Measurements from ENCODE around the gene ST6GALNAC6.

The ST6GALNAC6 gene

DNA sequence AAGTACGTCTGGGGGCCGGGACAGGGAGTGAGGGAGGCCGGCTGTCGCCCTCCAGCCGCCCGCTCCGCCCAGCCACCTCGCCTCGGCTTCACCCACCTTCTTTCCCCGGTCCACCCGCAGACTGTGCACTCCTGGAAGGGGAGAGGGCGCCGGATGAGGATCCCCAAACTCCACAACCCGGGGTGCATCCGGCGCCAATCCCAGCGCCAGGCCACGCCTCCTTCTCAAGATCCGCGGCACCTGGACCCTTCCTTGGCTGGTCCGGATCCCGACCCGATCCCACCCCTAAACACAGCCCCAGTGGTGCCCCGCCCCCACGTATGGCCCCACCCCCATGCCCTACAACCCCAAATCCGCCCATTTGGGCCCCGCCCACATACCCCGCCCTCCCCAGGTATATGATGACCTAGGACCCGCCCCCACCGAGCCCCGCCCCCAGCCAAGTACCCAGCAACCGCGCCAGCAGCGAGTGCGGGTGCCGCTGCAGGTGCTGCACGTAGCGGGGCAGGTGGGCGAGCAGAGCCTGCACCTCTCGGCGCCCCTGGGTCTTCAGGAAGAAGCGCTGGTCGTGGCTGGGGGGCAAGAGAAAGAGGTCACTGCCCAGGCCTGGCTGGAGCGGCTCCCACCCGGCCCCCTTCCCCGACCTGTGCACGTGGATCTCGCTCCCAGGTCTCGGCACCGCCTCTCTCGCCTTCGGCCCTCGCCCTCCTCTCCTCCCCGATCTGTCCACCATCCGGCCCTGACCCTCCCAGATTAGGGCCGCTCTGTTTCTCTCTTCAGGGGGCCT, 28.0 kb upstream of the ST6GALNAC6 start:
- H3K79me2 ChIP-seq (ENCODE audit: insufficient read depth, low read length), result no peaks in the 10 kb centered on the region
- H3F3A ChIP-seq (ENCODE audit: low read depth), result no peaks in the 10 kb centered on the region
- H3K9me3 ChIP-seq (ENCODE audit: insufficient read depth, low read depth, low read length), result no peaks in the 10 kb centered on the region
- no peaks in the 10 kb centered on the region for H3K4me1 ChIP-seq (ENCODE audit: insufficient read depth, low read length, poor library complexity, severe bottlenecking)
- no peaks in the 10 kb centered on the region for H3K27me3 ChIP-seq (ENCODE audit: insufficient read depth, low read length, poor library complexity, severe bottlenecking)
- no peak overlapping the region for H3K4me3 ChIP-seq (ENCODE audit: low read length, poor library complexity, severe bottlenecking)
- H2AFZ ChIP-seq (ENCODE audit: low read length), result no peak overlapping the region
- no peaks in the 10 kb centered on the region for H4K20me1 ChIP-seq (ENCODE audit: insufficient read depth, low read length, poor library complexity, severe bottlenecking)
- TF ChIP-seq EZH2phosphoT487 (IDR thresholded peaks at IDR 0.05; ENCODE audit: borderline replicate concordance), result no peak
- TF ChIP-seq, protein P1, sequence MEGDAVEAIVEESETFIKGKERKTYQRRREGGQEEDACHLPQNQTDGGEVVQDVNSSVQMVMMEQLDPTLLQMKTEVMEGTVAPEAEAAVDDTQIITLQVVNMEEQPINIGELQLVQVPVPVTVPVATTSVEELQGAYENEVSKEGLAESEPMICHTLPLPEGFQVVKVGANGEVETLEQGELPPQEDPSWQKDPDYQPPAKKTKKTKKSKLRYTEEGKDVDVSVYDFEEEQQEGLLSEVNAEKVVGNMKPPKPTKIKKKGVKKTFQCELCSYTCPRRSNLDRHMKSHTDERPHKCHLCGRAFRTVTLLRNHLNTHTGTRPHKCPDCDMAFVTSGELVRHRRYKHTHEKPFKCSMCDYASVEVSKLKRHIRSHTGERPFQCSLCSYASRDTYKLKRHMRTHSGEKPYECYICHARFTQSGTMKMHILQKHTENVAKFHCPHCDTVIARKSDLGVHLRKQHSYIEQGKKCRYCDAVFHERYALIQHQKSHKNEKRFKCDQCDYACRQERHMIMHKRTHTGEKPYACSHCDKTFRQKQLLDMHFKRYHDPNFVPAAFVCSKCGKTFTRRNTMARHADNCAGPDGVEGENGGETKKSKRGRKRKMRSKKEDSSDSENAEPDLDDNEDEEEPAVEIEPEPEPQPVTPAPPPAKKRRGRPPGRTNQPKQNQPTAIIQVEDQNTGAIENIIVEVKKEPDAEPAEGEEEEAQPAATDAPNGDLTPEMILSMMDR (conservative IDR thresholded peaks at IDR 0.05; ENCODE audit: low read length), result no peak
- H3K36me3 ChIP-seq (ENCODE audit: insufficient read depth, low read length), result no peaks in the 10 kb centered on the region
- no peak overlapping the region for H3K4me2 ChIP-seq (ENCODE audit: low read depth, low read length, poor library complexity, severe bottlenecking)
- no peaks in the 10 kb centered on the region for H3K9me2 ChIP-seq (replicated peaks; ENCODE audit: low read depth, low read length)
- H3K9ac ChIP-seq (ENCODE audit: low read depth, low read length, poor library complexity, severe bottlenecking), result no peak overlapping the region

DNA sequence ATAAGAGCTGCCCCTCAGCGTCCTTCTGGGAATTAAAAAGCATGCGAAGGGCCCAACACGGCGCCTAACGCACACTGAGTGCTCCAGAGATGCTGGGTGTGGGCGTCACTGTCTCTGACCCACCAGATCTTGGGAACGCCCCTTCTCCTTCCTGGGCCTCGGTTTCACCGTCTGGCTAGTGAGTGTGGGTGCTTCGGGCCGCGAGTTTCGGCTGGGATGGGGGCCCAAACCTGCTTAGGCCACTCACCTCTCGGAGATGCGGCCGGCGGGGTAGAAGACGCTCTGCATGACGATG, 27.4 kb upstream of the ST6GALNAC6 start:
- H3K4me2 ChIP-seq (ENCODE audit: low read depth, low read length, poor library complexity, severe bottlenecking), result no peak overlapping the region
- H4K20me1 ChIP-seq (ENCODE audit: insufficient read depth, low read length, poor library complexity, severe bottlenecking), result no peaks in the 10 kb centered on the region
- no peaks in the 10 kb centered on the region for H3K9me2 ChIP-seq (replicated peaks; ENCODE audit: low read depth, low read length)
- H3K9me3 ChIP-seq (ENCODE audit: insufficient read depth, low read depth, low read length), result no peaks in the 10 kb centered on the region
- no peak overlapping the region for H2AFZ ChIP-seq (ENCODE audit: low read length)
- no peaks in the 10 kb centered on the region for H3K36me3 ChIP-seq (ENCODE audit: insufficient read depth, low read length)
- no peaks in the 10 kb centered on the region for H3K4me1 ChIP-seq (ENCODE audit: insufficient read depth, low read length, poor library complexity, severe bottlenecking)
- no peaks in the 10 kb centered on the region for H3F3A ChIP-seq (ENCODE audit: low read depth)
- H3K27me3 ChIP-seq (ENCODE audit: insufficient read depth, low read length, poor library complexity, severe bottlenecking), result no peaks in the 10 kb centered on the region
- H3K79me2 ChIP-seq (ENCODE audit: insufficient read depth, low read length), result no peaks in the 10 kb centered on the region
- H3K9ac ChIP-seq (ENCODE audit: low read depth, low read length, poor library complexity, severe bottlenecking), result no peak overlapping the region
- TF ChIP-seq, protein P1 (conservative IDR thresholded peaks at IDR 0.05; ENCODE audit: low read length), result no peak
- TF ChIP-seq EZH2phosphoT487 (IDR thresholded peaks at IDR 0.05; ENCODE audit: borderline replicate concordance), result no peak
- H3K4me3 ChIP-seq (ENCODE audit: low read length, poor library complexity, severe bottlenecking), result no peak overlapping the region

DNA sequence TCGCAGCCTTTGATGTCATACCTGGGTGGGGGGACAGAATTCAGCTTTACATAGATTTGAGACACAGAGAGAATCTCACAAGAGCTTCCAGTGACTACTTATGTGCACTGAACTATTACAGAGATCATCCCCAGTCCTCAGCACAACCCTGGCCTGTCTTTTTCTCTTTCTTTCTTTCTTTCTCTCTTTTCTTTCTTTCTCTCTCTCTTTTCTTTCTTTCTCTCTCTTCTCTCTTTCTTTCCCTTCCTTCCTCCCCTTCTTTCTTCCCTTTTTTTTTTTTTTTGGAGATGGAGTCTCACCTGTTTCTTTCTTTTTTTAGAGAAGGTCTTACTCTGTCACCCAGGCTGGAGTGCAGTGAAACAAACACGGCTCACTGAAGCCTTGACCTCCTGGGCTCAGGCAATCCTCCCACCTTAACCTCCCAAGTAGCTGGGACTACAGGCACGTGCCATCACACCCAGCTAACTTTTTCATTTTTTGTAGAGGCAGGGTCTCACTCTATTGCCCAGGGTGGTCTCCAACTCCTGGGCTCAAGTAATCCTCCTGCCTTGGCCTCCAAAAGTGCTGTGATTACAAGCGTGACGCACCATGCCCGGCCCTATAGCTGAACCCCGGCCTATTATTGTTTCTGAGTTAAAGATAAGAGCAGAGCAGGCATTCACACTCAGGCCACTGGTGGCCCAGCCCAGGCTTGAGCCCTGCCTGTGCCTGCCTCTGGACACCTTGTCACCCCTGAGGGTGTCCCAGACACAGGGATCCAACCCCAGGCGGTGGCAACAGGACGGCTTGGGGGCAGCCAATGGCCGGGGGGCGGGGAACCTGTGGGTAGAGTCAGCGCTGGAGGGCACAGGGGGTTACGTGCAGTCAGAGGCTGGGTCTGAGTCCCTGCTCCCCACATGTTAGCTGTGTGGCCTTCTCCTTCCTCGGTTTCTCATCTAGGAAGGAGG, 26.8 kb upstream of the ST6GALNAC6 start:
- Histone ChIP-seq H3K9ac (ENCODE audit: low read depth, low read length, poor library complexity, severe bottlenecking) (no peak overlapping the region), H3K4me3 (ENCODE audit: low read length, poor library complexity, severe bottlenecking) (no peak overlapping the region), H3K27me3 (ENCODE audit: insufficient read depth, low read length, poor library complexity, severe bottlenecking) (no peaks in the 10 kb centered on the region), H3K9me3 (ENCODE audit: insufficient read depth, low read depth, low read length) (no peaks in the 10 kb centered on the region), H3K4me1 (ENCODE audit: insufficient read depth, low read length, poor library complexity, severe bottlenecking) (no peaks in the 10 kb centered on the region), H3K79me2 (ENCODE audit: insufficient read depth, low read length) (no peaks in the 10 kb centered on the region), H3K4me2 (ENCODE audit: low read depth, low read length, poor library complexity, severe bottlenecking) (no peak overlapping the region), H3F3A (ENCODE audit: low read depth) (no peaks in the 10 kb centered on the region), H3K9me2 (replicated peaks; ENCODE audit: low read depth, low read length) (no peaks in the 10 kb centered on the region), H3K36me3 (ENCODE audit: insufficient read depth, low read length) (no peaks in the 10 kb centered on the region), H2AFZ (ENCODE audit: low read length) (no peak overlapping the region), H4K20me1 (ENCODE audit: insufficient read depth, low read length, poor library complexity, severe bottlenecking) (no peaks in the 10 kb centered on the region)
- TF ChIP-seq, protein P1 (conservative IDR thresholded peaks at IDR 0.05; ENCODE audit: low read length), result no peak
- TF ChIP-seq EZH2phosphoT487 (IDR thresholded peaks at IDR 0.05; ENCODE audit: borderline replicate concordance), result no peak

Data from Loucy (cell line).